ENCODE measurements around the gene PCSK7. TPM values are rescaled to one million over a fixed set of nuclear protein-coding genes. Genes with fewer than 3 reads are reported as not detected.

The PCSK7 gene
- total RNA-seq, 1 donor from 2014 or later, result 57.8 TPM

DNA sequence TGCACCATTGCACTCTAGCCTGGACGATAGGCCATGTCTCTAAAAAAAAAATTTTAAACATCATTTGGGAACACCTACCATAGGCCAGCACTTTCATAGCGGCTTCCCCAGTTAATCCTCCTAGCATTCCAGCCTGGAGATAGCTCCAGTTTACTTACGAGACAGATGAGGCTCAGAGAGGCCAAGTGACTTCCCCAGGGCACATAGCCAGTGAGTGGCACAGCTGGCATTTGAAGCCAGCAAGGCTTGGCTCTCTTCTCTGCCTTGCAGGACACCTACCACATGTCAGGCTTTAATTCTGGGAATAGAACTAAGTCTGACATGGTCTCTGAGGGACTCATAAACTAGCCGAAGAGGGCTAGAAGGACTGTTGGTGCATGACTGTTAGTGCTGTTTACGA, 37.6 kb downstream of the PCSK7 start:
- TF ChIP-seq CTCF (IDR thresholded peaks at IDR 0.05), result no peak
- H3K27me3 ChIP-seq, result no peaks in the 10 kb centered on the region
- H3K36me3 ChIP-seq, result peaks cover 46% of the 10 kb centered on the region
- H3K4me1 ChIP-seq, result peaks cover 12% of the 10 kb centered on the region
- no peak overlapping the region for H3K27ac ChIP-seq
- DNase-seq, result no peak
- H3K9me3 ChIP-seq, result no peaks in the 10 kb centered on the region
- ATAC-seq, result no peak
- intact Hi-C loops (cut with DNase I), result no loop called here
- no peak overlapping the region for H3K4me3 ChIP-seq

DNA sequence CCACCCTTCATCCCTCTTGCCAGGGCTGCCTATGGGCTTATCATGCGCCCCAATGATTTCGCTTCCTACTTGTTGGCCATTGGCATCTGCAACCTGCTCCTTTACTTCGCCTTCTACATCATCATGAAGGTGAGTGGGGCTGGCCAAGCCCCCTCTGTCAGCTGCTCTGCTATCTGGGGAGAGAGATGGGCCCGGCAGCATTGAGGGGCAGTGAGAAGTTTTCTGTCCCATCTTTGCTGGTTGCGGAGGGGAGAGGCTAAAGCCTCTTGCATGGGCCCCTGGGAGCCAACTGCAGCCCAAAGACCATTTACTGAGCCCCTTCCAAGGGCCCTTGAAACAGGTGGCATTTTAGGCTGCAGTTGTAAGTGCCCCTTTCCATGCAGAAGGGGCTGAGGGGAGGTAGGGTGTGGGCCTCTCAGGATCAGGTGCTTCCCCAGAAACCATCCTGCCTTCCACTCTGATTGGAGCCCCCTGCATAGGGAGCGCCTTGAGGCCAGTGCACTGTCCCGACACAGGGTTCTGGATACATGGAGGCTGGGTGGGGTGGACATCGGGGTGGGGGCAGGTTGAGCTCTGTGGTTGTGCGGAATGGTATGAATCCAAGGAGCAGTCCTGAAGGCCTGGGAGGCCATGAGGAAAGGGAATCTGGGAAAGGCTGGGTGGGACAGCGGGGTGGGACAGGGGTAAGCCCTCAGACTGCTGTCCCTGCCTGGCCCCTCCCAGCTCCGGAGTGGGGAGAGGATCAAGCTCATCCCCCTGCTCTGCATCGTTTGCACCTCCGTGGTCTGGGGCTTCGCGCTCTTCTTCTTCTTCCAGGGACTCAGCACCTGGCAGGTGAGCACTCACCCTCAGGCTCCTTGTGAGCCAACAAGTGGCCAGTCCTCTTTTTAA, 38.5 kb downstream of the PCSK7 start:
- Histone ChIP-seq H3K4me1 (peaks cover 5% of the 10 kb centered on the region), H3K4me3 (no peak overlapping the region), H3K9me3 (no peaks in the 10 kb centered on the region), H3K27ac (no peak overlapping the region), H3K36me3 (peaks cover 49% of the 10 kb centered on the region), H3K27me3 (no peaks in the 10 kb centered on the region)
- peak; percentile 59 for DNase-seq
- no peak for TF ChIP-seq CTCF (IDR thresholded peaks at IDR 0.05)
- ATAC-seq, result no peak
- intact Hi-C loops (cut with DNase I), result no loop called here

GRCh38 chr11:117192401-117192875, 39.4 kb downstream of the PCSK7 start:
- DNase-seq (no peak), ATAC-seq (no peak)
- H3K27ac ChIP-seq, result no peak overlapping the region
- no peaks in the 10 kb centered on the region for H3K9me3 ChIP-seq
- TF ChIP-seq CTCF (IDR thresholded peaks at IDR 0.05), result no peak
- no peak overlapping the region for H3K4me3 ChIP-seq
- no peaks in the 10 kb centered on the region for H3K27me3 ChIP-seq
- H3K4me1 ChIP-seq, result no peaks in the 10 kb centered on the region
- peaks cover 49% of the 10 kb centered on the region for H3K36me3 ChIP-seq
- intact Hi-C loops (cut with DNase I), result no loop called here

GRCh38 chr11:117191680-117192400, 40.0 kb downstream of the PCSK7 start:
- Histone ChIP-seq H3K36me3 (peaks cover 49% of the 10 kb centered on the region), H3K9me3 (no peaks in the 10 kb centered on the region), H3K4me3 (no peak overlapping the region), H3K4me1 (no peaks in the 10 kb centered on the region), H3K27me3 (no peaks in the 10 kb centered on the region), H3K27ac (no peak overlapping the region)
- TF ChIP-seq CTCF (IDR thresholded peaks at IDR 0.05), result no peak
- ATAC-seq, result no peak
- peak; percentile 61 for DNase-seq
- intact Hi-C loops (cut with DNase I), result no loop called here

- ATAC-seq, result no peak
- H3K4me1 ChIP-seq, result no peaks in the 10 kb centered on the region
- H3K4me3 ChIP-seq, result no peak overlapping the region
- no peaks in the 10 kb centered on the region for H3K9me3 ChIP-seq
- no peaks in the 10 kb centered on the region for H3K27me3 ChIP-seq
- TF ChIP-seq CTCF (IDR thresholded peaks at IDR 0.05), result no peak
- intact Hi-C loops (cut with DNase I), result no loop called here
- no peak overlapping the region for H3K27ac ChIP-seq
- H3K36me3 ChIP-seq, result peaks cover 49% of the 10 kb centered on the region
- DNase-seq, result peak; percentile 58
Observed at GRCh38 chr11:117189941-117190544, 41.8 kb downstream of the PCSK7 start.
